IPS-11a (cell line): ENCODE measurements around the gene ARL15.

Experiments used
- H3K4me3 ChIP-seq: one replicate; pipeline ENCODE4 v1.5.1; 2013; ENCODE audit warnings: low read depth, low read length, control low read depth

The ARL15 gene

GRCh38 chr5:54254482-54255198, 55.7 kb downstream of the ARL15 start:
- H3K4me3 ChIP-seq = no peak overlapping the region

GRCh38 chr5:54251981-54252380, 58.4 kb downstream of the ARL15 start:
- H3K4me3 ChIP-seq = no peak overlapping the region

- no peak overlapping the region for H3K4me3 ChIP-seq
Observed at GRCh38 chr5:54249210-54250028, 61.0 kb downstream of the ARL15 start.

- H3K4me3 ChIP-seq = no peak overlapping the region
Observed at GRCh38 chr5:54247226-54247625, 63.1 kb downstream of the ARL15 start.

- H3K4me3 ChIP-seq = no peak overlapping the region
Observed at GRCh38 chr5:54243483-54244080, 66.8 kb downstream of the ARL15 start.

- no peak overlapping the region for H3K4me3 ChIP-seq
Observed at GRCh38 chr5:54242297-54242696, 68.1 kb downstream of the ARL15 start.

GRCh38 chr5:54234304-54234933, 76.0 kb downstream of the ARL15 start:
- no peak overlapping the region for H3K4me3 ChIP-seq

- H3K4me3 ChIP-seq = no peak overlapping the region
Observed at GRCh38 chr5:54230936-54231685, 79.3 kb downstream of the ARL15 start.

- no peak overlapping the region for H3K4me3 ChIP-seq
Observed at GRCh38 chr5:54229041-54229780, 81.2 kb downstream of the ARL15 start.

- no peak overlapping the region for H3K4me3 ChIP-seq
Observed at GRCh38 chr5:54227759-54228158, 82.6 kb downstream of the ARL15 start.

- no peak overlapping the region for H3K4me3 ChIP-seq
Observed at GRCh38 chr5:54227109-54227508, 83.3 kb downstream of the ARL15 start.

GRCh38 chr5:54226215-54226614, 84.2 kb downstream of the ARL15 start:
- no peak overlapping the region for H3K4me3 ChIP-seq

GRCh38 chr5:54224103-54224826, 86.1 kb downstream of the ARL15 start:
- no peak overlapping the region for H3K4me3 ChIP-seq

GRCh38 chr5:54222336-54222735, 88.0 kb downstream of the ARL15 start:
- H3K4me3 ChIP-seq = no peak overlapping the region

- H3K4me3 ChIP-seq = no peak overlapping the region
Observed at GRCh38 chr5:54221135-54221534, 89.2 kb downstream of the ARL15 start.

GRCh38 chr5:54220230-54221040, 89.9 kb downstream of the ARL15 start:
- H3K4me3 ChIP-seq = no peak overlapping the region

- no peak overlapping the region for H3K4me3 ChIP-seq
Observed at GRCh38 chr5:54217826-54218503, 92.4 kb downstream of the ARL15 start.

GRCh38 chr5:54215233-54215736, 95.1 kb downstream of the ARL15 start:
- H3K4me3 ChIP-seq = no peak overlapping the region
